GM12801 (cell line): Measurements from ENCODE around the gene ACP2.

Source experiments
- TF ChIP-seq, protein P1 (sequence below): IDR thresholded peaks from one replicate; pipeline ENCODE4 v1.5.1; 2011; ENCODE audit warnings: control low read depth; ENCODE audit not compliant: insufficient read length; ENCODE audit errors: extremely low read depth

The ACP2 gene

DNA sequence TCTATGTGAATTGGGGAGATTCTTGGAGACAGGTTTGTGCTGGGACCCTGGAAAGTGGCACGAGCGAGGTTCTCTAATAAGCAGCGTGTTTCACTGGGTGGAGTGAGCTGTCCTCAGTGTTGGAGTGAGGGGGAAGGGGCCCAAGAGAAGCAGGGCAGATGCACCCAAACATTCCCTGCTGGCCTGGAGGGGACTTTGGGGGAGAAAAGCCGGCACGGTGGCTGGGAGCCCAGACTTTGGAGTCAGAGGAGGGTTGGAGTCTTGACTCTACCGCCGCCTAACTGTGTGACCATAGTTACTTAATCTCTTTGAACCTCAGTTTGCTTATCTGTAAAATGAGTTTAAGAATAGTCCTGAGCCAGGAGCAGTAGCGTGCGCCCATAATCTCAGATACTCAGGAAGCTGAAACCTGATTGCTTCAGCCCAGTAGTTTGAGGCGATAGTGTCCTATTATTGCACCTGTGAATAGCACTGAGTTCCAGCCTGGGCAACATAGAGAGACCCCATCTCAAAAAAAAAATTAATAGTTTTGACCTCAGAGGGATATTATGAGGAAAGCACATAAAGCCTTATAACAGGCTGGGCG, 9.8 kb upstream of the ACP2 start:
- TF ChIP-seq, protein P1, sequence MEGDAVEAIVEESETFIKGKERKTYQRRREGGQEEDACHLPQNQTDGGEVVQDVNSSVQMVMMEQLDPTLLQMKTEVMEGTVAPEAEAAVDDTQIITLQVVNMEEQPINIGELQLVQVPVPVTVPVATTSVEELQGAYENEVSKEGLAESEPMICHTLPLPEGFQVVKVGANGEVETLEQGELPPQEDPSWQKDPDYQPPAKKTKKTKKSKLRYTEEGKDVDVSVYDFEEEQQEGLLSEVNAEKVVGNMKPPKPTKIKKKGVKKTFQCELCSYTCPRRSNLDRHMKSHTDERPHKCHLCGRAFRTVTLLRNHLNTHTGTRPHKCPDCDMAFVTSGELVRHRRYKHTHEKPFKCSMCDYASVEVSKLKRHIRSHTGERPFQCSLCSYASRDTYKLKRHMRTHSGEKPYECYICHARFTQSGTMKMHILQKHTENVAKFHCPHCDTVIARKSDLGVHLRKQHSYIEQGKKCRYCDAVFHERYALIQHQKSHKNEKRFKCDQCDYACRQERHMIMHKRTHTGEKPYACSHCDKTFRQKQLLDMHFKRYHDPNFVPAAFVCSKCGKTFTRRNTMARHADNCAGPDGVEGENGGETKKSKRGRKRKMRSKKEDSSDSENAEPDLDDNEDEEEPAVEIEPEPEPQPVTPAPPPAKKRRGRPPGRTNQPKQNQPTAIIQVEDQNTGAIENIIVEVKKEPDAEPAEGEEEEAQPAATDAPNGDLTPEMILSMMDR: no peak

DNA sequence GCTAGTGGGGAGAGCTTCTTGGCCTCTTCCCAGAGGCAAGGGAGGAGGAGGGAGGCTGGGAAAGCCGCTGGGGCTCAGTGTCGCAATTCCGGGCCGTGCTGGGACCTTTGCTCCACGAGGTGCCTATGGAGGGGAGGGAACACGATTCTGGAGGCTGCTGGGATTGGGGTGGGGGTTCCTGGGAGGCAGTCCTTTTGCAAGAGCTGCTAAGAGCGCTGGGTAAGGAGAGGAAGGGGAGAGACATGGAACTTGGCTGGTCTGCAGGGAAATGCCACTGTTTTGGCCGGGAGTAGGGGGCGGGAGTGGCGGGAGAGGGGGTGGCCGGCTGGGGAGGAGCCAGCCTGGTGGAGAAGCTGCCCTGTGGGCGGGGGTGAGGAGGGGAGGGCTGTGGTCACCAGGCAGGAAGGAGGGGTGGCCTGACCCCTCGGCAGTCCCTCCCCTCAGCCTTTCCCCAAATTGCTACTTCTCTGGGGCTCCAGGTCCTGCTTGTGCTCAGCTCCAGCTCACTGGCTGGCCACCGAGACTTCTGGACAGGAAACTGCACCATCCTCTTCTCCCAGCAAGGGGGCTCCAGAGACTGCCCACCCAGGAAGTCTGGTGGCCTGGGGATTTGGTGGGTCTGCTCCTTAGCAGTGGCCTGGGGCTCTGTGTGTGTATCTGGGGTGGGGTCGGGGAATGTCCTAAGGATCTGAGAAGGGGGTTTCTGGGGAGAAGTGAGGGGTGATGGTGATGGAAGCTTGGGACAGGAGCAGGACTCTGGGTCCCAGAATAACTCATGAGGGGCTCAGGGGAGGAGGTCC, 9.1 kb upstream of the ACP2 start, which contains the start of gene NR1H3:
NR1H3 (plus strand) TSS at position 480 of the 800 bp plus-strand sequence. CDS start 1,221 bp downstream, outside the sequence.
- TF ChIP-seq, protein P1: no peak

DNA sequence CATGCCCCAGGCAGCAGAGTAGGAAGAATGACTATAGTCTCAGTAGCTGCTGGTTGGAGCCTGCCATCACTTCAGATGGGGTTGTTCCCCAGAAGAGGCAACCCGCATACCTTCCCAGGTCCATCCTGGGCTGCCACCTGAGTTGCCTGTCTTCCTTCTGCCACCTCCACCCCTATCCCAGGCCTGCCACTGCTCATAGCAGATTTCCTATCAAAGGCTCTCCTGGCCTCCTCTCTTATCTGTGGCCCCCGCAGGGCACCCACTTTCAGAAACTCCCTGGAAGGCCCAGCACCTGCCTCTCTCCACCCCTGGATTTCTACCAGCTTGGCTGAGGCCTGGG, 8.5 kb upstream of the ACP2 start:
- TF ChIP-seq, protein P1: no peak

DNA sequence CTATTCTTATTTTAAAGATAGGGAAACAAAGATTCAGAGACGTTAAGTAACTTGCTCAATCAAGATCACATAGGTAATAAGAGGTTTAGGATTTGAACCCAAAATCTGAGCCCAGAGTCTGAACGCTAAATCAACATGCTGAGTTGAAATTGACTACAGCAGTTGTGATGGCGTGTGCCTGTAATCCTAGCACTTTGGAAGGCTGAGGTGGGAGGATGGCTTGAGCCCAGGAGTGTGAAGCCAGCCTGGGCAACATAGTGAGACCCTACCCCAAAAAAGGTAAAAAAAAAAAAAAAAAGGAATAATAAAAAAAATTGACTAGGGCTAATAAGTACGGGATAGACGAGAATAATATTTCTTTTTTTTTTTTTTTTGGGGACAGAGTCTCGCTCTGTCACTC, 7.8 kb upstream of the ACP2 start:
- TF ChIP-seq, protein P1: no peak

DNA sequence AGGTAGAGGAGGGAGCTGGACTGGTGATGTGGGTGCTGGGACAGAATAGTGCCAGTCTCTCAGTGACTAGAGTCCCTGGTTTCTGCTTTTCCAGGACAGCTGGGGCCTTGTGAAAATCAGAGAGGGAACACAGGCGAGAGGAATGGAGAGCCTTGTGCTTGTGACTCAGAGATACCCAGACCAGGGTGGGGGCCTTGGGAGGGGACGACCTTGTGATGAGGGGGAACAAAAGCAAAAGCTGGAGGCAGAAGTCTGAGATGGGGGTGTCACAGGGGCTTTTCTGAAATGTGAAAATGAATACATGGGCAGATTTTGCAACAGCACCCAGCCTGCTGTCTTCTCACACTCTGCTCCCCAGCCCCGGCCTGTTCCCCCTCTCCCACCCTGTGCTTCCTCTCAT, 5.8 kb upstream of the ACP2 start:
- TF ChIP-seq, protein P1: no peak

DNA sequence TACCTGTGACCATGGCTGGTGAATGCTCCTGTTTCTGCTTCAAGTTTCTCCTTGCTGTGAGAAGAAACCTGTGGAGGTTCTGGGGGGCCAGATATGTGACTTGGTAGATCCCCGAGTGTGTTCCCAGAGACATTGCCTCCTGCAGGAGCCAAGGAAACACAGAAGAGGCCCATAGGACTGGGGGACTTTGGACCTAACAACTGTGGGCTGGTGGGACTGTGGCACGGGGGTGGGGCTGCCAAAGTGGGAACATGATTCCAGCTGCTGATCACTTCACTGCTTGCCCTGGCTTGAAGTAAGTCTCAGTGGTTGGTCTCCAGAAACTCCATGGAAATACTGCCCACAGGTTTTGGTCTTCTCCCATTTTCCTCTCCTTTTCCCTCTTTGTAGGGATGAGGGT, 5.0 kb upstream of the ACP2 start:
- TF ChIP-seq, protein P1: no peak

DNA sequence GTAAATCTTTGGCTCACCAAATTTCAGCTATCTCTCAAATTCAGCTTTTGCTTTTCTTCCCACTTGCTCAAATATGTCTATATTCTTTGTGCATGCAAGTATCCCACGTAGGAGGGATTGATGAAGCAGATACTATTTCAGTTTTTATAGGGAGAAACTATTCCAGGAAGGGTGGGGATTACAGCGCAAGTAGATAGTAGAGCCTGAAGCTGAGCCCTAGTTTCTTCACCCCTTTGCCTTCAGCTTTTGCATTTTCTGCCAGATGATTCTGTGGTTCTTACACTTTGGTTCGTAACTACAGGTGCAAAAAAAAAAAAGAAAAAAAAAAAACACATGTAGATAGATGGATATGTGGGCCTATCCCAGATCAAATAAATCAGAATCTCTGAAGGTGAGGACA, 3.1 kb upstream of the ACP2 start:
- TF ChIP-seq, protein P1: no peak
